Keratinocyte (primary cell): ENCODE data around the gene NAV3.

ENCODE experiments used
- CTCF ChIP-seq, 3 experiments: IDR thresholded peaks in 1 of 3; conservative IDR thresholded peaks in 1 of 3; optimal IDR thresholded peaks in 1 of 3; 2 replicates in 2 of 3; 3 replicates in 1 of 3; pipeline versions ENCODE3 to v1.5.1; 2011; ENCODE audit warnings: low read length in 3 of 3, mild to moderate bottlenecking in 3 of 3, moderate library complexity in 2 of 3, control low read depth in 1 of 3, inconsistent platforms in 1 of 3; ENCODE audit not compliant: insufficient read depth in 2 of 3; ENCODE audit errors: extremely low read depth in 1 of 3
- EZH2 ChIP-seq: IDR thresholded peaks from one replicate; pipeline ENCODE4 v1.6.1; 2012; ENCODE audit warnings: inconsistent platforms, mild to moderate bottlenecking, low read length, moderate library complexity

DNA sequence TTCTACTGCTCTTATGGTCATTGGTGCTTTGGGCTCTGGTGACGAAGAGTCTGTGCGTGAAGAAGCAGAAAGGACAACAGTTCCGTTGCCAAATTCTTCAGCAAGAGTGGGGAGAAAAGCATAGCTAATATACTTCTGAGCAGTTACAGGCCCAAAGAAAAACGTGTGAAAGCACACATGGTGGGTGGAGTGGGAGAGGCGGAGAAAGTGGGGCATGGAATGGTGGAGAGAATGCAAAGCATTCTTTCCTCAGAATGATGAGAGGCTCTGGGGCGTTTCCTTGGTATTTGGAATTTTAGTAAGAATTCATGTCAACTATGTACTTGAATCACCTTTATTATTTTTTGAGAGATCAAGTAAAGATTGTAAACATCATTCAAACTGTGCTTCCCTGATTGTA, 396.1 kb downstream of the NAV3 start:
- no peak for TF ChIP-seq CTCF (optimal IDR thresholded peaks at IDR 0.05 in 1 of 3, IDR thresholded peaks at IDR 0.05 in 1 of 3, conservative IDR thresholded peaks at IDR 0.05 in 1 of 3; ENCODE audit: extremely low read depth in 1 of 3, insufficient read depth in 2 of 3, low read length in 3 of 3)
- no peak for TF ChIP-seq EZH2
